HG03159 (cell line): ENCODE data around the gene AKAP12.

ENCODE experiments used
- ATAC-seq: cut with Tn5 transposase; IDR thresholded peaks from one replicate; pipeline ENCODE4 v1.9.1; 2021; ENCODE audit warnings: mild to moderate bottlenecking, moderate library complexity; ENCODE audit not compliant: unreplicated experiment

AKAP12 gene

GRCh38 chr6:151393410-151393809 is 153.6 kb downstream of the AKAP12 start:
- no peak for ATAC-seq

GRCh38 chr6:151399679-151400078 is 159.9 kb downstream of the AKAP12 start:
- no peak for ATAC-seq

GRCh38 chr6:151400473-151400872 is 160.7 kb downstream of the AKAP12 start:
- no peak for ATAC-seq

GRCh38 chr6:151402228-151402627 is 162.5 kb downstream of the AKAP12 start:
- no peak for ATAC-seq

- ATAC-seq = no peak
Measured at GRCh38 chr6:151403919-151404308, 164.1 kb downstream of the AKAP12 start.
